ENCODE measurements around the gene EXOSC2.

The EXOSC2 gene

DNA sequence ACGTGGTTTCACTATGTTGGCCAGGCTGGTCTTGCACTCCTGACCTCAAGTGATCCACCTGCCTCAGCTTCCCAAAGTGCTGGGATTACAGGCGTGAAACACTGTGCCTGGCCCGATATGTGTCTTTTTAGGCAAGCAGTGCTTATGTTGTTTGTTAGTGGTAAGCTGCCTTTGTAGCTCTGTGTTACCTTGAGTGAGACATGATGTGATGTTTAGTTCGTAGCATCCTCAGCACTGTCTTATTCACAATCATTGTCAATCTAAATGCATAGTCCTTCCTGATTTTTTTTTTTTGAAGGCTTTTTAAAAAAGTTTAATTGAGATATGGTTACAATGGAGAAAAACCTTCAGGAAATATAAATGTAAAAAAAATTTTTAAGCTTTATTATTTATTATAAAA, 45.5 kb downstream of the EXOSC2 start:
- no peak for DNase-seq (ENCODE audit: low spot score)

GRCh38 chr9:130740218-130741023, 46.8 kb downstream of the EXOSC2 start:
- no peak for DNase-seq (ENCODE audit: low spot score)

- DNase-seq (ENCODE audit: low spot score): no peak
Observed at GRCh38 chr9:130741024-130741305, 47.4 kb downstream of the EXOSC2 start.

DNA sequence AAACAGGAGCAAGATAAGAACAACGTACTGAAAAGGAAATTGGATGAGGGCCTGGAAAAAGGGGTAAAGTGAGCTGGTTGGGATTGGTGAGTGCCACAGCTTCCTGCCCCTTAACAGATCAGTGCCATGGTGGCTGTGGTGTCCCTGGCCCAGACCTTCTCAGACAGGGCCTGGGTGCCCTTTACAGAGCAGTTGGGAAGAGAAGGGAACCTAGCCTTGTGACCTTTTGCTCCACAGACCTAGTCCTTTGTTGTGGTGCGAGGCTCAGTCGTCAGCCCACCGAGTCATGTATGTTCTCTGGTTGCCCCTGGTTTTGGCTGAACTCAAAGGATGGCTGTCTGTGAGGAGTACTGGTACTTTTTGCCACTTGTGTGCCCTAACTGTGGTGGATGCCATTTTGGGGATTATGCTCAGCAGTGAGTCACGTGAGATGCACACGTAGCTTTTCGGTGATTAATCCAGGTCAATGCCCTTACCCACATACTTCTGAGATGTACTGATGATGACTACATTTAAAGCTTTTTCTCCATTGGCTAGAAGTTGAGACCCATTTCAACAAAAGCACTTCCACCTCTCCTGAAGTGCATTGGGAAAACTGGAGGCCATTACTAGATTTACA, 48.4 kb downstream of the EXOSC2 start:
- no peak for DNase-seq (ENCODE audit: low spot score)

DNA sequence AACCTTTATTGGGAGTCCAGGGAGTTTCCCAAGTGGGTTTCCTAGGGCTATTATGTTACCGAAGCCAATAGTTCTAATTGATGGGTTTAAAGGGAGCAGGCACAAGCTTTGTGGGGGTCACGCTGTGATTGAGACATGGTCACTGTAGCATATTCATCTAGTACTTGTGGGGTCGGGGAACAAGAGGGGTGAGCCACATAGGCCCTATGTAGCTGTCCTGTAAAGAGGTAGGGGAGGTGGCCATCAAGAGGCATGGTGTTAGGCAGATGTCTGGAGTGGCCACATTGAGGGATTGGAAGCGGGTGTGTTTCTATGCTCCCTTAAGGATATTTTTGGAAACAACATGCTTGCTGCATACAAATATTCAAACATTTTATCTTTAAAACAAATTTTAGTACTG, 50.1 kb downstream of the EXOSC2 start:
- DNase-seq (ENCODE audit: low spot score): no peak

- no peak for DNase-seq (ENCODE audit: low spot score)
Observed at GRCh38 chr9:130745210-130745800, 51.7 kb downstream of the EXOSC2 start.

- no peak for DNase-seq (ENCODE audit: low spot score)
Observed at GRCh38 chr9:130745829-130746228, 52.2 kb downstream of the EXOSC2 start.

GRCh38 chr9:130746434-130747212, 53.0 kb downstream of the EXOSC2 start:
- DNase-seq (ENCODE audit: low spot score): no peak

GRCh38 chr9:130751631-130752355, 58.2 kb downstream of the EXOSC2 start:
- DNase-seq (ENCODE audit: low spot score): no peak

Data from putamen (tissue), 1 donor.